PFSK-1 (cell line): ENCODE measurements around the gene CCT6B.

Experiments used
- FOXP2 ChIP-seq: optimal IDR thresholded peaks from 2 replicates; pipeline ENCODE3; 2011; ENCODE audit warnings: borderline replicate concordance, control low read depth, inconsistent platforms; ENCODE audit not compliant: insufficient read depth; ENCODE audit errors: extremely low read length, extremely low read depth
- POLR2AphosphoS5 ChIP-seq: IDR thresholded peaks from 2 replicates; pipeline ENCODE4 v1.6.1; 2012; ENCODE audit warnings: low read depth, mild to moderate bottlenecking, control low read depth, low read length, moderate library complexity
- REST ChIP-seq, 2 experiments: IDR thresholded peaks; 2 replicates each; pipeline versions ENCODE4 v1.6.1 to v1.8.0; 2011 to 2012; ENCODE audit warnings: low read depth in 2 of 2, low read length in 2 of 2, control low read depth in 1 of 2, inconsistent platforms in 1 of 2, mild to moderate bottlenecking in 1 of 2, moderate library complexity in 1 of 2; ENCODE audit not compliant: insufficient read depth in 1 of 2
- SIN3A ChIP-seq: IDR thresholded peaks from 2 replicates; pipeline ENCODE4 v1.6.1; 2012; ENCODE audit warnings: mild to moderate bottlenecking, low read length, moderate library complexity, borderline replicate concordance; ENCODE audit not compliant: insufficient read depth
- TAF1 ChIP-seq: IDR thresholded peaks from 2 replicates; pipeline ENCODE4 v1.6.1; 2012; ENCODE audit warnings: low read length, control low read depth, borderline replicate concordance; ENCODE audit not compliant: insufficient read depth

The CCT6B gene

GRCh38 chr17:34883106-34884000 is 77.9 kb downstream of the CCT6B start:
- no peak for TF ChIP-seq FOXP2
- TF ChIP-seq POLR2AphosphoS5, result no peak
- TF ChIP-seq SIN3A, result no peak
- no peak for TF ChIP-seq TAF1
- no peak for TF ChIP-seq REST (IDR thresholded peaks at IDR 0.05; ENCODE audit: insufficient read depth in 1 of 2, low read depth in 2 of 2, low read length in 2 of 2)

GRCh38 chr17:34879146-34879545 is 82.1 kb downstream of the CCT6B start:
- TF ChIP-seq FOXP2, result no peak
- no peak for TF ChIP-seq REST (IDR thresholded peaks at IDR 0.05; ENCODE audit: insufficient read depth in 1 of 2, low read depth in 2 of 2, low read length in 2 of 2)
- TF ChIP-seq POLR2AphosphoS5, result no peak
- no peak for TF ChIP-seq SIN3A
- TF ChIP-seq TAF1, result no peak
